Measurements from ENCODE around the gene CSF1R.

- TF ChIP-seq EZH2 (IDR thresholded peaks at IDR 0.05; ENCODE audit: low read length) (no peak), CTCF (optimal IDR thresholded peaks at IDR 0.05 in 1 of 3, IDR thresholded peaks at IDR 0.05 in 1 of 3, conservative IDR thresholded peaks at IDR 0.05 in 1 of 3; ENCODE audit: extremely low read depth in 1 of 3, insufficient read depth in 2 of 3, low read length in 3 of 3) (no peak)
Observed at GRCh38 chr5:150073677-150074076, 12.7 kb downstream of the CSF1R start.
